MM.1S (cell line): Measurements from ENCODE around the gene MAP3K4.
A peak's percentile ranks its signal among the peaks of the same experiment; 100 is the strongest.

Source experiments
- EZH2phosphoT487 ChIP-seq: fragments of 300-600 bp; sonication (generic); IDR thresholded peaks from 2 replicates; pipeline ENCODE4 v1.6.1; 2018; ENCODE audit warnings: antibody characterized with exemption, low read length
- TF ChIP-seq, protein P1 (sequence below): fragments of 300-600 bp; sonication (generic); IDR thresholded peaks from 2 replicates; pipeline ENCODE4 v1.5.1; 2016; ENCODE audit warnings: antibody characterized with exemption, low read length, mixed read lengths

DNA sequence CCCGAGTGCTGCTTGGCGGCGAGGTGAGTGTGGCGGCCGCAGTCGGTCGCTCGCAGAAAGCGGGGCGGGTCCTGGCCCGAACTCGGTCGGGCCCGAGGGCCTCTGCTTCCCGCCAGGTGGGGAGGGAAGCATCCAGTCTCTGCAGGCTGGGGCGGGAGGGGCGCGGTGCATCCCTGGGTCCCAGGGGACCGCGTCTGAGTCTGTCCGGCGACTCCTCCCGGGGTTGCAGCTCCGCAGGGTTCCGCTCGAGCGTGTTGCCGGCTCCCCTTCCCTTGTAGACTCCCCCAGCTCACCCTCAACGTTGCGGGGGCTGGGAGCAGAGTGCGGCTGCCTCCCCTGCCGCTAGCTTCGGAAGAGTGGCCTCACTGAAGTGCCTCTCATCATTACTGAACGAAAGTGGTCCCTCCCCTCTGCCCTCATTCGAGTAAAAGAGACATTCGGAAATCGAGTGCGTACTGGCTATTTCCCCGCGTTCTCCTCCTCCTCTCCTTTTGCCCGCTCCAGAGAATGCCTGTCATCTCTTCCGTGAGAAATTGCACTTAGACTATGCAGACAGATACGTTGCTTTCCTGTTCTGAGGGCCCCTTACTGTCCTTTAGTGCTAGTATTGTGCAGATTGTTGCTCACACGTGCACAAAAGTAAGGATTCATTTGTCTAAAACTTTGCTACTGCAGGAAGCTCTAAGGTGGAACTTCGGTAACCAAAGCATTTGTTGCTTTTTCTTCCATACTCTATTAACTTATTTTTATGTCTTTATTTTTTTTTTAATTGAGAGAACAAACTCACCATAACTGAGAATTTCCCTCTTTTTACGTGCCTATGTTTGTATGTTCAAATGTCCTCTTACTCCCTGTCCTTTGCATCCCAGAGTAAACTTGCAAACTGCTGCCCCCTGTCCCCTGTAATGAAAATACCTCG lies 751 bp downstream of the MAP3K4 start:
- TF ChIP-seq, protein P1, sequence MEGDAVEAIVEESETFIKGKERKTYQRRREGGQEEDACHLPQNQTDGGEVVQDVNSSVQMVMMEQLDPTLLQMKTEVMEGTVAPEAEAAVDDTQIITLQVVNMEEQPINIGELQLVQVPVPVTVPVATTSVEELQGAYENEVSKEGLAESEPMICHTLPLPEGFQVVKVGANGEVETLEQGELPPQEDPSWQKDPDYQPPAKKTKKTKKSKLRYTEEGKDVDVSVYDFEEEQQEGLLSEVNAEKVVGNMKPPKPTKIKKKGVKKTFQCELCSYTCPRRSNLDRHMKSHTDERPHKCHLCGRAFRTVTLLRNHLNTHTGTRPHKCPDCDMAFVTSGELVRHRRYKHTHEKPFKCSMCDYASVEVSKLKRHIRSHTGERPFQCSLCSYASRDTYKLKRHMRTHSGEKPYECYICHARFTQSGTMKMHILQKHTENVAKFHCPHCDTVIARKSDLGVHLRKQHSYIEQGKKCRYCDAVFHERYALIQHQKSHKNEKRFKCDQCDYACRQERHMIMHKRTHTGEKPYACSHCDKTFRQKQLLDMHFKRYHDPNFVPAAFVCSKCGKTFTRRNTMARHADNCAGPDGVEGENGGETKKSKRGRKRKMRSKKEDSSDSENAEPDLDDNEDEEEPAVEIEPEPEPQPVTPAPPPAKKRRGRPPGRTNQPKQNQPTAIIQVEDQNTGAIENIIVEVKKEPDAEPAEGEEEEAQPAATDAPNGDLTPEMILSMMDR = peak; percentile 51
- TF ChIP-seq EZH2phosphoT487 = no peak
